Dedifferentiated amniotic fluid mesenchymal stem cell (primary cell): ENCODE data around the gene RNLS.

ENCODE experiments used
- DNase-seq: peaks from one replicate; pipeline ENCODE4 v3.0.0-alpha.2; 2016; ENCODE audit errors: extremely low spot score

The RNLS gene

DNA sequence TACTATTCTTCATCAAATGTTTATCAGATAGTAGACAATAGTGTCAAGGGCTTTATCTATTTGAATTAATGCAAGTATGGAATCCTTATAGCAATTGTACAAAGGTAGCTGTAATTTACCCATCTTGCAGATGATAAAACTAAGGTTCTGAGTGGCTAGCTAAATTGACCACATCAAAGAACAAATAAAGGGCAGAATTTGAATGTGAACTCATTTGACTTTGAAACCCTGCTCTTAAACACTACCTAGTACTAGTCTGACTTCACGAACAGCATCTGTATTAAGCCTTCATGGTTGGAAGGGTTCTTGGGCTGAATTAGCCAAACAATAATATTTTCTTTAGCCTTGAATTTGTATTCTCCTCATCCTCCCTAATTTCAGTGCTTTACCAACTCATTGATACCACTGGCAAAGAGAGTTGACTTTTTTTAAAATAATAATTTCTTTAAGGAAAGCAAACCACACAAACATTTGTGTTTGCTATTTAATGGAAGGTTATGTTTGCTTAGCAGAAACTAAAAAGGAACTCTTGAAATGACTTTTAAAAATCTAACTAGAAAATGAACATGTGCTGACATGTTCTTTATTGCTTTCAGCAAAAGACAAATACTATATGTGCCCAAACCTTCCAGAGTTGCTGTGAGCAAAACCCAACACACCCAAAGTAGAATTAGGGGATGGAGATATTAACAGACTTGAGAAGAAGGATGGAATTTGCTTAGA lies 322.6 kb downstream of the RNLS start:
- no peak for DNase-seq

DNA sequence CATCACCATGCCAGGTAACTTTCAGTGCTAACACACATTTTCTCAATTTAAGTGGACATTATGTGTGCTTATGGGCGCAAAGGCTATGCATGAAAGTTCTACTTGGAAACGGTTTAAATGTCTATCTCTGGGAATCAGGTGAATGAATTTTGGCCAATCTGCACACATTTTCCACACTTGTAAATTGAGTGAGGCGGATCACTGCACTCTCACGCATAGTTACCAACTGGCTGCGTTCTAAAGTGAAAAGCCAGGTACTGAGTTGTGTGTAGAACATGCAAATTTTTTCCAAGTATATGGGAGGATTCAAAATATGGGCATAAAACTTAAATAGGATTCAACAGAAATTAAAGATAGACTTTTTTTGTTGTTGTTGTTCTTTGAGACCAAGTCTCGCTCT lies 323.7 kb downstream of the RNLS start:
- no peak for DNase-seq

DNA sequence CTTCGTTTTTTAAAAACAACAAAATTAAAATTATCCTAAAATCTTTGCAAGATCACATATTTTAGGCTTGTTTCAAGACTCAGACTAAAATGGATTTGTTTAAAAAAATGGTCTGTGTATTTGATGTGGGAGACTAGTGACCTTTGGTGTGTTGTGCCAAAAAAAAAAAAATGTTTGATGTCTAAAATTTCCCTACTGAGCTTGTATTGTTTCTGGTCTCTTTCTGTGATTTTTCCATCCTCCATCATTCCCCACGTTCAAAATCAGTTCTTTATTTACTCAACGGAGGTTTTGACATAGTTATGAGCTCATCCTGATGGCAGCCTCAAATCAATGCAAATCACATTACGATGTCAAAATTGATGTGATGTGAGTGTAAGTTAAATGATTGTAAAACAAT lies 326.2 kb downstream of the RNLS start:
- no peak for DNase-seq

DNA sequence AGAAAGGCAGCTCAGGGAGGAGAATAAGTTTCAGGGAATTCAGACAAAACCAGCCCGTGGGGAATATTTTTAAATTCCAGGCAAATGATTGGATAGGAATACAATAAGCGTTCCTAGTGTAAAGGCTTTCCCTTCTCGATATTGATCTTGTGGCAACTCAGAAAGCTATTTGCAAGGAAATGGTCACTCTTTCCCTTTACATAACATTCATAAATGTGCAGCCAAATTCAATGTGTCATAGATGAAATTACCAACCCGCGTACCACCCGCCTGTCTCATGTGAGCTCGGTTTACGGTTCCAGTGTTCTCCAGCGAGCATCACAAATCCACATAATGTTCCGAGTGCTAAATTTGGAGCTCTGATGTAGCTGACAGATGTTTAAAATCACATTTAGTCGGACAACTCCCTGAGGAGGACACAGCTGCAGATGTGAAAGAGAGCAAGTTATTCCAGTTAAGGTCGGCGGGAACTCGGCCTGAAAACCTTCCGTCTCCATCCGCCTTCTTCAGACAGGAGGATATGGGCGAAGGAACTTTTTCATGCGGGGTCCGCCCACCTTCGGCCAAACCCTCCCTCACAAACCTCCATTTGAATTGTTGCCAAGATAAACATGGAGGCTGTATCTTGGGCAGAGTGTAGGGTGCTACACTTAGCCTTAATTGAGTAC lies 327.0 kb downstream of the RNLS start:
- no peak for DNase-seq

DNA sequence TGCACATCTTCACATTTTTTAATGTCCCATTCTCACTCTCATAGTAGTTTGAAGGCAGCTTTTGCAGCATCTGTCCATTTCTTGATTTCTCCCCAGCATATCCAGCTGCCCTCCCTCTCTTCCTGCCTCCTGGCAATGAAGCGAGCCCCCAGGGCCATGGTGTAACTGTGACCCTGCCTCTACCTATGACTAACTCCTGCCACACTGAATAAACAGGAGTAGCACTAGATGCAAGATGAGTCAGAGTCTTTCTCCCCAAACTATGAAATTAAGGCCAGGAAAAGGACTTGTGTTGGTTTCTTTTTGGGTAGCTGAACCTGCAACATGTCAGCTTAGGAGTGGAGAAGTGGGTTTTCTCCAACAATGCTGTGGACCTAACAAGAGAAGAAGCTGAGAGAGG lies 329.0 kb downstream of the RNLS start:
- peak; percentile 54 for DNase-seq

DNA sequence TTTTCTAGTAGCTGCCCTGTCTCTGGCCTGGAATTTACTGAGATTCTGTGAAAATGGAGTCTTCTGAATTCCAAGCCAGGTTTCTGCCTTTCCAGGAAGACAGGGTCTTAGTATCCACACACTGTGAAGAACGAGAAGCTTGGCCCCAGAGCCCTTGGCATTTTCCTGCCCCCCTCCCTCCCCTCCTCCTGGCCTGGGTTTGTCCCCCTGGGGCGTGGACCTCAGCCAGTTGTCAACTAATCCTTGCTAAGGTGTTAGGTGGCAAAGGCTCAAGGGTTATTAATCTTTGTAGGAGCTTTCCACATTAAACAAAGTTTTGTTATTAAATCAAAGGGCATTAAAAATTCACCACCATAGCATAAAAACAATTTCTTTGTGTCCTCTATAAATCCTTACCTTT lies 329.5 kb downstream of the RNLS start:
- no peak for DNase-seq

DNA sequence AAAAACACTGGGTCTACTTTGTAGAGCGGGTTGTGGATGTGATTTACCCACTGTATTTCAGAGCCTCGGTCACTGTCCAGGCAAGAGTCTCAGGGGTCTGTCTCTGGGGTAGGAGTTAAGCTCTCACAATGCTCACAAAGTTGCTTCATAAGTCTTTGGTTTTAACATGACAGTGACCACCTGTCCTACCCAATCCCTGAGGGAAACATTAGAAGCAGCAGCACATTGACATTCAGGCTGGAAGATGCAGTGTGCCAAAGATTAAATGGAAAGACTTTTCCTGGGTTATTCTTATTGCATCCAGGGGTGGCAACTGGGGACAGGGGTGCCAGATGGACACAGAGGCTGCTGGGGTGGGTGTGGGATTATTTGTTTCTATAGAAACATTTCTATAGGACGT lies 330.0 kb downstream of the RNLS start:
- no peak for DNase-seq

DNA sequence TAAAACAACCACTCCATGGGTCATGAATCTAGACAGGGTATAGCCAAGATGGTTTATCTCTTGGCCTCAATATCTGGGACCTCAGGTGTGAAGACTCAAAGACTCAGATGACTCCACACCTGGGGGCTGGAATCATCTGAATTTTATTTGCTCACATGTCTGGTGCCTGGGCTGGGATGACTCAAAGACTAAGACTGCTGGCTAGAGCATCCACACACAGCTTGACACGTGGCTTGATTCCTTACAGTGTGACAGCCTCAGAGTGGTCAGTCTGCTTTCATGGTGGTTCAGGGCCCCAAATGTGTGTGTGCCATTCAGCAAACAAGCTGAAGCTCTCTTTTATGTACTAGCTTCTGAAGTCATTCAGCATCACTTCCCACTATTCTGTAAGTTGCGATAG lies 333.7 kb downstream of the RNLS start:
- no peak for DNase-seq

DNA sequence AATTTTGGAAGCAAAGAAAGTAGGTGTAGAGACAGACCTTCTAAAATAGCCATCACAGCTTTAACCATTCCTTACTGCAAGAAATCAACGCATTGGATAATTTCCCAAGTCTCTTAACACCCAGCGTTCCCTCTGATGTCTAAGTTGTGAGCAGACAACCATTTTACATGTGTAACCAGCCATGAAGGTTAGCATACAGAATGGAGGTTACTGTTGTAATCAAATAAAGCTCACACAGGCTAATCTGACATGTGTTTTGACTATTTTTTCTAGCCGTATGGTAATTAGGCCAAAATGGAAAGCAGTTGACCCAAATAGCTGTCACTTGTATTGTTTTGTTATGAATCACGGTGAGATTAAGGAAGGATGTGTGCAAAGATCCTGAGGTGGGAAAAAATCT lies 336.4 kb downstream of the RNLS start:
- no peak for DNase-seq

DNA sequence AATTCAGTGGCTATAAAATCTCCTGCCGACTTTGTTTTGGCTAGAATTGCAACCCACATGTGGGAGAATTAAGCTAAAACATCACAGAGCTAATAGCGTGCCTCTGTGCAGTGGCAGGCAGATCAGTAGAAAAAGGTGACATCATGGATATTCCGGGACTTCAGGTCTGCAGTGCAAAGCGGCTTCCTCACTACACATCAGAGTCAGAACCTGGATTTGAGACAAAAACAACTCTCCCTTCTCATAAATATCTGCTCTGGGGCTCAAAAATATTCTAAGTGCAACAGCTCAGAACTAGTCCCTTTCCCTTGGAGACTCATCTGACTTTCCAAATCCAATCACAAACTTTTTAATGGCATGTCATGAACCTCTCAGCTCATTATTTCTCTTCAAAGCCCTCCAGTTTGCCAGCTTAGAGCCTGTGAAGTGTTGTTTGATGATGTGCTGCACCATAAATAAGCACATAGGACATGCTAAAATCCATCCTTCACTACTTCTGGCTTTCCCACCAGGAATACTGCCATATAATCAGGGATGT lies 337.1 kb downstream of the RNLS start:
- no peak for DNase-seq

DNA sequence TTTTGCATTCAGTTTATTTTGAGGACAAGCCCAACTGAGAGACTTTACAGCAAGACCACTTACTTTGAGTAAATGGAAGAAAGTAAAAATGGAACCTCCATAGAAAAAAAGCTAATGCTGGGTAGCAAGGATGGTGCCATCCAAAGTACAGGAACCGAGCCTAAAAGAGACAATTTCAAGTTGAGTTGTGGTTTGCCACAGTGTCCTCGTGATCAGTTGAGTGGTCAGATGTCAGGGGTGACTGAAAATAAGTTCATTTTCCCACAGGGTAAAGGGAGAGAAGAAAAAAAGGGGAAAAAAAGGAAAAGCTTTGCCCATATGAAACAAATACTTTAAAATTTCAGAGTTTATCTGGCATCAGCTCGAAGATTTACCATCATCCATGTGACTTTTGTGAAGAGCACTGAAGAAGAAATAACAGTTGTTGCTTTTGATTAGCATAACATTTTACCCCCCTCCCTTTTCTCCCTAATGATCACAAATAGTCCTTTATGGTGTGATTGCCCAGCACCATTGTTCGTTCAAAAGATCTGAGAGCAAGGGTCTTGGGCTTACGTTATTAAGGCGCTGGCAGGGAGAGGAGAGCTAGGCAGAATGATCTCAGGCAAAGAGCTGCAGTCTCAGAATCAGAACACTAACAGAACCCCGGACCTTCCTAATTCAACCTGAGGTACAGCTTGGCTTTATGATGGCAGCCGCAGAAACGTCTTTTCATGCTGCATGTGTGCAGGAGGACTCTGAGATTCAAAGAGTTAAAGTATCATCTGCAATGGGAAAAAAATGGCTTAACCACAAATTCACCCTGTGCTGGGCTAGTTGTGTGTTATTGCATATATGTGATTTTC lies 338.1 kb downstream of the RNLS start:
- DNase-seq = no peak

DNA sequence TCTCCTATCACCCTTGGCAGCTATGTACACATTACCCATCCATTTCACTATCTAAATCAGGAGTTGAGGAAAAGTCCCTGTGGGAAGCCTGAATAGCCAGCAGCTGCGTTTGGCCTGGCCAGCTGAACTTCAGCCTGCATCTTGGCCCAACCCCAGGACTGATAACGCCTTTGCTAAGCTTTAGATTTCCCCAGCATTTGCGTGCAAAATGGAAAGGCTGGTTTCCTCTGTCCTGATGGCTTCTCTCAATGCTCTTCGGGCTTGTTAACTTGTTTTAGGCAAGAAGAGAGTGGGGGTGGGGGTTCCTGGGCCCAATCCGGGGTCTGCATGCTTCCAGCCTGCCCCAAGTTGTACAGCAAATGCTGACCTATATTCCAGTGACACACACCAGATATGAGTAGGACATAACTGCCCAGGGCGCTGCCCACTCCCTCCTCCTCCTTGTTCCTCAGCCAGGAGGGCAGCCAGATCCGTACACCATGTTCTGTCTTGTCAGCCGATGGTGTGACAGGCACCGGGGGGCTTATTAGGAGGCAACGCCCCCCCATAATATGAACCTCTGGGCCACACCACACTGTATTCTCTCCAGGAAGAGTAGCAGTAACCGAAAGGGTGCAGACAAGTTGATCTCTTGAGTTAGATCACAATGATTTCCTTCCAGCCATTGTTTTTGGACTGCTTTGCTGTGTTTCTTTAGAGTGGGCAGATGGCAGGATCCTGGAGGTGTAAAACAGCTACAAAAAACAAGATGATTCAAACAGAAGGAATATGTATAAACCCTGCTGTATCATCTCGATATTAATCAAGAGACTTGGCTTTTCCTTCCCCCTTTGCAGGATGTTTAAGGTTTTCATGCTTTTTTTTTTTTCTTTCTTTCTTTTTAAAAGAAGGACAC lies 339.0 kb downstream of the RNLS start:
- no peak for DNase-seq

DNA sequence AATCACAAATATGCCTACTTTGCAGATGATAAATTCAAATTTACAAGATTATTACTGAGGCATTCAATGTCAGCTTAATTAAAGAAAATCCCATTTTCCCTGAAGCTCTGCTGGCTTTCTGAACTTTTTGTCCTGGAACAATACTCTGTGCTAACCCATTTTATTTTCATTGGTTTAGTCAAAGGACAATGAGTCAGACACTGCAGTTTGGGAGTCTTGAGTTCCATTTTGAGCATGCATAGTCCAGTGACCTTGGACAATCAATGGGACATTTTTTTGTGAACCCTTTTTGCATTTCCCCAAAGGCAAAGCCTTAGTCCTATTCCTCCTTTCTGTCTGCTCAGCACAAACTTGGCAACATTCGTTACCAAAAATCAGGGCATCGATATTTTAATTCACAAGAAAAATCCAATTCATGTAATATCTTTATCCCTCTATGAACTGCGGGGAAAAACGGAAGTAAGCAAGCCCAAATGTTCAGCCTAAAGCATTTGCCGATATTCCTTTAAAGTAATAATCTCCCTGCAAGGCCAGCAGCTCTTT lies 339.8 kb downstream of the RNLS start:
- DNase-seq = no peak

DNA sequence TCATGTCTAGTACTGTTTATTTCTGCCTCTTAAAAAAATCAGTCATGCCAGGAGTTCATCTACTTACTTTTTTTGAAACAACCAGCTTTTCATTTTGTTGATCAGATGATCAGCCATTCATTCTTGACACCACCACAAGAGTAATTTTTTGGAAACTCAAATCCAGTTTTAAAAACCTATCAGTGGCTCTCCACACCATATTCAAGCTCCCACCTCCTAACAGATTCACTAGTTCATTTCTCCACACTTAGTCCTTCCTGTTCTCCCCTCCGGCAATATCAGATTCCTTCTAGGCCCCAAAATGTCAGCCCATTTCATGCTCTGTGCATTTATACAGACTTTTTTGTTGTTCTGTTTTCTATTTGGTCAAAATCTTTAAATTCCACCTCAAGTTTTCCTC lies 341.6 kb downstream of the RNLS start:
- no peak for DNase-seq

DNA sequence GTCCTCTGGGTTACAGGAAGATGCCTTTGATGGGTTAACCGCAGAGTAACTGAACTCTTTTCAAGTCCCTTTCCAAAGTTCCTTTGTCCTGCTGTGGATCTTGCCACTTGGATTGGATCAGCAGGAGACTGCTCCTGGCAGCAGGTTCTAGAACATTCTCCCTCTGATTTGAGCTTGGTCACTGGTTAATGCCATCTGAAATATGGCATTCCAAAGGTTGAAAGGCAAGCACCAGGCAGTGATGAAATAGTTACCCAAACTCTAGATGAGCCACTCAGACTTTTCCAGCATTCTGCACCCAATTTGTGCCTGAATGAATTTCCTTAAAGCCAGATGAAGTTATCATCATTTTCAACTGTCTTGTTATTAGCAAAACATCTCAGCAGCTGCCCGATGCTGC lies 343.9 kb downstream of the RNLS start:
- no peak for DNase-seq

DNA sequence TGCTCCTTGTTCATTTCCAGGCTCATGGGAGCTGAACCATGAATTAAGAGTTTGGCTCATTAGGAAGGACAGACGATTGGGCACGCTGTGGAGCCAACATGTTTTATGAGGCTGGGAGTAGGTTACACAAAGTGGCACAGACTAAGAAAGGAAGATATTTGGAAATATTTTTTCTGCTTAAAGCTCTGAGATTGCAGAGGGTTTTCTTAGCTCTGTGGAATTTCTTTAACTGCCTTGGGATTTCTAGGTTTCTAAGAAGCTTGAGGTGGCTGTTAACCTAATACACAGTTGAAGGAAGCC lies 344.6 kb downstream of the RNLS start:
- DNase-seq = no peak

DNA sequence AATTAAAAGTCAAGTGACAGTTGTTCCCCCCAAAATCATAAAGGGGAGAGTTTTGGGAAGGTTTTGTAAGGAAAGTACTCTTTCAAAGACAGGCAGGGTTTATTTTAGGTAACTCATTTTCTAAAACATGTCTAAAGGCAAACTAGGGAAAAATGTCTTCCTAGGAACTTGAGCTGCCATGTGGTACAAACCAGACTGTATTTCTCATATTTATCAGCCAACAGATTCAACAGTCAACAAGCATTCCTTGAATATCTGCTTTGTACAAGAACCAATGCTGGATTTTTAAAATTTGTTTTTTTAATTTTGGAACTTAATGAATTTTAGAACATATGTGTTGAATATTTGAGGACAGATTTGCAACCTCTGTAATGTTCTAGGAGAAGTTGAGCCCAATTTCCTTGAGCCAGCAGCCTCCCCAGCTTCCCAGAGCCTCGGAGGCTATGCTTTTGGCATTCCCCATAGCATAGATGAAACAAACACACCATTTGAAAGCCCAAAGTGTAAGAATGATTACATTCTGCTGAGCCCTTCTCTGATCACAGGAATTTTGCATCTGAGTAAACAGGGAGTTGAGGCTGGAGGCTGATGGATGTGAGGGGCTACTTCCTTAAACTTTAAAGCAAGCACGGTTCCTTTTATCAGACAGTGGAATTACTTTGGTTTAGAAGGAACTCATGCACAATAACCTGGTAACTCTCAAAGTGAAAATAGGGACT lies 345.1 kb downstream of the RNLS start:
- DNase-seq = no peak

DNA sequence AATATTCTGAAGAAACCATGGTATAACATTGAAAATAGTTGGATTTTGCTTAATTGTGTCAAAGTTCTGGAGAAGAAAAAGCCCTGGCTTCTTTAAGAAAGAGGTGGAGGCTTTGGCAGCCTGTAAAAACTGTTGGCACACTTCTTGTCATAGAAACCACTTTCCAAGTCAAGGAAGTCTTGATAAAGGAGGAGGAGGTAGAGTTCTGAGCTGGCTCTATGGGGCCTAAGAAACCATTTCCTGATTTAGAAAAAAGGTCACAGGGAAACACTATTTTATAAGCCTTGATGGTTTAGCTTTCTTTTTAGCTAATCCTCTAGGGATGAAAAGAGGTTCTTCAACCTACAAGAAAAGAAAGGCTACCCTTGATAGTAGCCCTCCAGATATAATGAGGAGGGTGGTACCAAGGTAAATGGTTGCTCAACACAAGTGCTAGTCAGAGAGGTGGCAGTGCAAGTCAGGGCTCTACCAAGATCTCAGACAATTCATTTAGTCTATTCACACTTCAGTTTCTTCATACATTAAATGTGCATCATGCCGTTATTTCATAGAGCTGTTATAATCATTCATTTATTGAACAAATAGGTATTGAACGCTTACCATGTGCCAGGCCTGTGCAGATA lies 346.9 kb downstream of the RNLS start:
- DNase-seq = no peak

DNA sequence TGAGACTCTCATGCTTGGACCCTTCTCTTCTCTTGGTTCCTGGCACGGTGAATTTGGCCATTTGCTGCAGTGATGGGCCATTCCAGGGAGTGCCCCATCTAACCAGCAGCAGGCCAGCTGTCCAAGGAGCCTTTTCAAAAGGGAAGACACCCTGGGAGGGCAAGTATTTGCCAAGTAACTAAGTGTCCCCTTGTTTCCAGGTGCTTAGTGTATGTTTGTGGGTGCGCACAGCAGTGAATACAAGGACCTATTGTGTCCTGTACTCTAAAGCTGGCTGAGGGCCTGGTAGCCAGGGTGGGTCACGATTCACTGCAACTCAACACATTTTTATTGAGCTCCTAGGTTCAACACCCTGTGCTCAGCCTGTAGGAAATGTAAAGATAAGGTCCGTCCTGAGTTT lies 348.8 kb downstream of the RNLS start:
- DNase-seq = no peak

DNA sequence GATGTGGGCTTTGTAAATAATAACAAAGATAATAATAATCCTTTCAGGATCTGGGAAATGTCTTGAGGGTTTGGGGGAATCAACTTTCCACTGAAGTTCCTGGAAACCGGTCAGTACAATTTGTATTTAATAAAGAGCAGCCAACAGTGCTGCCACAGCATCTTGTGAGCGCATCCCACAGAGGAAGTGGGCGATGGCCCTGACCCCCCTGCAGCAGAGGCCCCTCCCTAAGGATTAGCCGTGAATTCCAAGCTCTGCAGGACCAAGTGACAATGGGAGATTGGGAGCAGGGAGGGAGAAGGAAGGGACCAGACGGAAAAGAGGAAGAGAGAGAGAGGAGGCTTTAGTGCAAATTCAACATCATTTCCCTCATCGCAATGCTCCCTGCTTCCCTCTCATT lies 349.2 kb downstream of the RNLS start:
- no peak for DNase-seq
